GM21447 (cell line): ENCODE results near the gene UNC119B.

ENCODE experiments used
- ATAC-seq: cut with Tn5 transposase; IDR thresholded peaks from one replicate; pipeline ENCODE4 v1.9.1; 2021; ENCODE audit not compliant: unreplicated experiment

UNC119B gene

GRCh38 chr12:120687578-120688289 is 22.5 kb upstream of the UNC119B start:
- ATAC-seq = no peak

GRCh38 chr12:120688527-120689071 is 21.7 kb upstream of the UNC119B start:
- ATAC-seq = no peak

GRCh38 chr12:120689397-120690082 is 20.7 kb upstream of the UNC119B start:
- ATAC-seq = no peak

GRCh38 chr12:120690083-120690450 is 20.2 kb upstream of the UNC119B start:
- no peak for ATAC-seq

GRCh38 chr12:120690978-120691377 is 19.3 kb upstream of the UNC119B start:
- no peak for ATAC-seq

- no peak for ATAC-seq
These were observed 17.7 kb upstream of the UNC119B start for GRCh38 chr12:120692524-120693033.

GRCh38 chr12:120693848-120694247 is 16.4 kb upstream of the UNC119B start:
- ATAC-seq = no peak

GRCh38 chr12:120696626-120697025 is 13.6 kb upstream of the UNC119B start:
- no peak for ATAC-seq

- ATAC-seq = no peak
These were observed 12.9 kb upstream of the UNC119B start for GRCh38 chr12:120697344-120697743.

- no peak for ATAC-seq
These were observed 11.6 kb upstream of the UNC119B start for GRCh38 chr12:120698665-120699064.

- ATAC-seq = no peak
These were observed 10.7 kb upstream of the UNC119B start for GRCh38 chr12:120699553-120699952.

- no peak for ATAC-seq
These were observed 9.4 kb upstream of the UNC119B start for GRCh38 chr12:120700886-120701285.

GRCh38 chr12:120702637-120703036 is 7.6 kb upstream of the UNC119B start:
- ATAC-seq = no peak

GRCh38 chr12:120703311-120703942 is 6.8 kb upstream of the UNC119B start:
- no peak for ATAC-seq

- no peak for ATAC-seq
These were observed 4.6 kb upstream of the UNC119B start for GRCh38 chr12:120705618-120706017.

- no peak for ATAC-seq
These were observed 4.2 kb upstream of the UNC119B start for GRCh38 chr12:120706029-120706428.

GRCh38 chr12:120708651-120709050 is 1.6 kb upstream of the UNC119B start:
- ATAC-seq = no peak

- ATAC-seq = no peak
These were observed 593 bp downstream of the UNC119B start for GRCh38 chr12:120710805-120711296.

- no peak for ATAC-seq
These were observed 1.2 kb downstream of the UNC119B start for GRCh38 chr12:120711411-120711810.

GRCh38 chr12:120712610-120713009 is 2.4 kb downstream of the UNC119B start:
- no peak for ATAC-seq

GRCh38 chr12:120713861-120714482 is 3.7 kb downstream of the UNC119B start:
- ATAC-seq = no peak
